SK-N-SH (cell line): ENCODE data around the gene PPP1CA.

ENCODE experiments used
- CTCF ChIP-seq: fragments of 200-600 bp; sonication (generic); IDR thresholded peaks from 2 replicates; pipeline ENCODE4 v1.6.1; 2017; ENCODE audit warnings: antibody characterized with exemption, mild to moderate bottlenecking, moderate library complexity
- NRF1 ChIP-seq: IDR thresholded peaks from 2 replicates; pipeline ENCODE4 v1.6.1; 2012; ENCODE audit warnings: low read depth, mild to moderate bottlenecking, low read length
- ZBTB33 ChIP-seq: IDR thresholded peaks from 2 replicates; pipeline ENCODE4 v1.4.0; 2012; ENCODE audit warnings: low read depth, borderline replicate concordance

- TF ChIP-seq CTCF = no peak
- no peak for TF ChIP-seq ZBTB33
- TF ChIP-seq NRF1 = no peak
These were observed 22.4 kb upstream of the PPP1CA start for GRCh38 chr11:67423891-67424613.
